SKM-1 treated with dmso at 0.1 percent for 144 hours (cell line): ENCODE results near the gene RGS13.
A peak's percentile ranks its signal among the peaks of the same experiment; 100 is the strongest.

Experiments
- DNase-seq: peaks from one replicate; lab custom pipeline; 2025; ENCODE audit not compliant: unreplicated experiment; lab: John Stamatoyannopoulos, UW

The RGS13 gene

DNA sequence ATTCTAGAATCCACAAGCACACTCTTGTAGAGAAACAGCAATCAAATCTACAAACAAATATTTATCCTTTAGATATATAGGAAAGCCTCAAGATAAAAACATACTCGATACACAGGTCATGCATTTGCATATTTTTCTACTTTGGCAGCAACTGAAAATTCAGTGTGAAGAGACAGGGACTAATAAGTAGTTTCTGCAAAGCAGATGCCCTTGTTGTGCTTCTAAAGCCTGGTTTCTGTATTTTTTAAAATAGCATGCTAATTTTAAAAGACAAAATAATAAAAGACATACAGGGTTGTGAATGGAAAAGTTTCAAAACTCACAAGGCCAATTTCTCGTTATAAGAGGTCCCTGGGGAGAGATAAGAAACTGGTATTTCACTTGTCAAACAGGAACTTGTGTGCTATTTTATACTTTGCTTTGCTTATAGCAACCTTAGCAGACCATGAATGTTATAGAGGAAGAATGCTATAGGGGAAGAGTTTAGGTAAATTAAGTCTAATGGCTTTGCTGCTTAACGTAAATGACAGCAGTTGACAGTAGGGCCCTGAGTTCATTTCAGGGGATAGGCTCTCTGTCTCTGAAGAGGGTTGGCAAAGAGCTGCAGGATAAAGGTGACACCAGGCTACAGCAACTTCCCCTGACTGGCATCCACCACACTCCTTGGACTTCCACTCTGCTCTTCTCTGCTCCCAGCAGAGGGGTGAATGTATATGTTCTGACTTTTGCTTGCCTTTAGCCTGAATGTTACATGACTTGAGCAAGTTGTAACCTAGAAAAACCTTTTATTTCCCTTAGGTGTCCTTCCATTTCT is 9.4 kb upstream of the RGS13 start:
- peak; percentile 38 for DNase-seq

DNA sequence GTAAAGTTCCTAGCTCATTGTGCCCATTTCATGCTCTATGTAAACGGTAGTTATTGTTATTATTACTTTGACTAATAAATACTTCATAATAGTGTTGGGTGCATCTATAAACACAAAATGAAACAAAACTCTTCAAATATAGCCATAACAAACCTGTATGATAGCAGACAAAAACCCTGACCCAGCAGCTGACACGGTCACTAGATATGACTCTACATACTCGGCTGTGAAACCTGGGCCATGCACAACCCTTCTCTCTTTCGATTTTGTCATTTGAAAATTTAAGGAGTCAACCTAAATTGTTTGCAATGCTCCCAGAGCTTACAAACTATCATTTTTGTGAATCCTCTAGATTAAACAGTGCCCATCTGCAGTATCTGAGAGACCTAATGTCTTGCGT is 8.0 kb upstream of the RGS13 start:
- no peak for DNase-seq

DNA sequence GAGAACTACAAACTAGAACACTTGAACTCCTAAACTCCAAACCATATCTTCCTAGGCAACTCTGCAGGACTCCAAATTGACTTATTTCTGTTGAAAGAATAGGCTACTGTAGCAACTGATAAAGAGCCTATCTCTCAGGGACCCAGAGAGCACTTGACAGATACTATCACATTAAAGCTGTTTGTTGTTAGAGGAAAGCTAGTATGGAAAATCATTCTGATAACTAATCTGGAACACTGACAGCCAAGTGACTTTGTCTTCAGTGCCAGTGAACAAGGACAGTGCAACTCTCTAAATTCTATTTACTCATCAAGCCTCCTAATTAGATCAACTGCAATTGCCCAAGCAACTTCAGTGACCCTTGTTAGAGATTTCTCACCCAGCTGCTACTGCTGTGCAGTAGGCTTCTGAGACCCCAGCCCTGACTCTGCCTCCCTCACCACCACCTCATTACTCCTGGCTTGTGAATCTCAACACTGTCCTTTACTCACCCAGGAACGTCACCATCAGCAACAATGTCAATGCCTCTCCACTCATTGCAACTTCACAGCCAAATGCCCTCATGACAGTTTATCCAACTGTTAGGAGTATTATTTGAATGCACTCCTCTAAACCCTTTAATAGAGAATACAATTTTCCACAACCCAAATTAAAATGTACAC is 7.4 kb upstream of the RGS13 start:
- no peak for DNase-seq

DNA sequence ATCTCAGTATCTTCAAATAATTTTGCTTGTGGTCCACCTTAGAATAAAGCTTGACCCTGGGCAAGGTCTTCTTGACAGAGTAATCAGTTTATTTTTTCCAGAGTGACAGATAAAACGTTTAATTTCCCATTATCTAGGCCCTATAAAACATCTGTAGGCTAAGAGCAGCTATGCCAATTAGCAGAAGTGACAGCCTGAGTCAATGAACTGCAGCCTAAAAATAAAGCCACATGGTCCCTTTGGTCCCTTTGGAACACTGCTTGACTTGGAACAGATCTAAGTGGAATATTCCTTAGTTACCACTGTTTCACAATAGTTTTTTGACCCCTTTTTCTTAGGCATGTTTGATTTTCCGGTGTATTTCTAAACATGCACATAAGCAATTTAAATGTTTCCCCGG is 6.3 kb upstream of the RGS13 start:
- DNase-seq, result no peak

DNA sequence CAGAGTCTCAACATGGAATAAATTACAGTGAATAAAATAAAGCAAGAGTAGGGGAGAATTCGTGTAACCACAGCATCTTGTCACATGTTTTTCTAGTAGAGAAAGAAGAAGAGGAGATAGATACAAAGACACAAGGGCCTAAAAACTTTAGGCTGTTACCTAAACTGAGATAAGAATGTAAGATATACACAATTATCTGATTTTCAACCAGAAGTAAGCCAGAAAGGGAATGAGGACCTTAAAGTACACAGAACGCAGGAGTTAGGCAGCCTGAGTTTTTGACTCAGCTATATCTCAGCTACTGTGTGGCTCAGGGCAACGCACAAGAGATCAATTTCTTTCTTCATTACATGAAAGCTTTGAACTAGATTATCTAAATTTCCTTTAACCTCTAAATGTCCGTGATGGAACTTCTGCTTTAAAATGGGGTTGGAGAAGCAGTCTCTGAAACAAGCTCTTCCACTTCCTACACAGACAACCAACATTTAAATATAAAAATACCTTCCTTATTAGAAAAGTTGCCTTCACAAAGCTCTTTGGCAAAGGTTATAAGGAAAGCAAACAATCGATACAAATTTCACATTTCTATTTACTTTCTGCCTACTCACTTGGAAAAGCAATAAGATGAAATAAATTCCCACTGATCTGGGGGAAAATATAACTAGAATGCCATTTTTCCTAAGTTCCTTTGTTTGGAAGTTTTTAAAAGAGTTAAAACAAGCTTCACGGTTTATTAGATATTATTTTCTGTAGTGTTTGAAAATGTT is 5.2 kb upstream of the RGS13 start:
- DNase-seq, result no peak

DNA sequence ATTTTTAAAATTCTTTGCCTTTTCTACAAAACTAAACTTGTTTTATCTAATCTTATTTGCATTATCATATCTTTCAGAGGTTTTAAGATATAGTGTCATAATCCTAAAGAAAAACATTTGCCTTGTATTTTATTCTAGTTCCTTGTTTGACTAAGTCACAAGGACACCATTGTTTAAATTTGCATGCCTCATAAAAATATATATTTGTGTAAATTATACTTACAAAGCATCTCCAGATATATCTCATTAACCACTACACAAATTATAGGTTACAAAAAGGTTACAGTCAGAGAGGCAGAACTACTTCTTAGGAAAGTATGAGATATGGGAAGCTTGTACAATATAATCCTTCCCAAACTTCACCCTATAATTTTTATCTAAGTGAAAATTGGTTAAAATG is 4.2 kb upstream of the RGS13 start:
- no peak for DNase-seq

DNA sequence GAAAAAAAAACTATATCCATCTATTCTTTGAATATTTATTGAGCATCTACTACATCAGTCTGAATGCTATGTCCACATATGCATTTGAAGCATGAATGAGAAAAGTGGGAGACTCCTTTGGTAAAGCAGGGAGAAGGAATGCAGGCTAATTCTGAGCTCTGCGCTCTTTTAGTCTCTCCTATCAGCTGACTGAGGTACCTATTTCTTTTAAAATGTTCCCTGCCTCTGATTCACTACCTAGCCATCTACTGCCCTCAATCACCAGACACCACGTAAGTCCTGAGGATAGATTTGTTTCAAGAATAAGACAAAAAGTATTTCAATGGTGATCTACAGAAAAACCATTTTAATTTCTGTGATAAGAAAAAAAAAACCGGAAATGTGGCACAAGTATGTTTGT is 3.8 kb upstream of the RGS13 start:
- no peak for DNase-seq

DNA sequence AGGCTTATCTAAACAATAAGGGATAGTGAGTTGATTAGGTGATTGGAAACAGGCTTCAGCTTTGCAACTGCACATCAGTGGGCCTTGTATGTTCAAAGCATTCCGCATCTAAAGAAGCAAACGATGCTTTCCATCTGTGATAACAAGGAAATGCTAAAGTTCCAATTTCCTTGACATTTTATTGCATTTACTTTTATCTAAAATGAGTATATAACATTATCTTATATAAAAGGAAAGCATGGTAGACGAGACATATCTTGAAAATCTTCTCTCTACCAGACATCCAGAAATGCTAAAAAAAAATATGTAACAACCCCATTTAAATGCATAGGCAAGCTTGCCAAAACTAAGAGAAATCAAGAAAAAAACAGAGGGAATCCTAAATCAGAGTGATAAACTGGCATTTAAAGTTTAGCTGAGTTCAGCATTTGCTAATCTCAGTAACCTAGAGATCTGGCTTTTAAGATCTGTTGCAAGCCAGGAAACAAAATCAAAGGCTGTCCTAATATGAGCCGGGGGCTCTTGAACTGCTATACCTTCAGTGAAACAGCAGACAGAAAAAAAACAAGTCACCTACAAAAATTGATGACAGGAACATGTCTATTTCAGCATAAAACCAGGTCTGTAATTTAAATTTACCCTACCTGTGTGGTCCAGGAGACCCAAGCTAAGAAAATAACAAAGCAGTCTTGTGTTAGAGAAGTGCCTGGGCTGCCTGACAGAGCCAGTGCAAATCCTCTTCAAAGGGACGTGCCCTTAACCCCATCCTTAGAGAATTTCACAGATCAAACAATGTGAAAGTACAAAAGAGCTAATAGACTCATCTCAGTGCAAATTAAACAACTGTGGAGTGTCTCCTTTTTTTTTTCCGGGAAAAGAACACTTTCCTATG is 3.1 kb upstream of the RGS13 start:
- DNase-seq, result no peak

DNA sequence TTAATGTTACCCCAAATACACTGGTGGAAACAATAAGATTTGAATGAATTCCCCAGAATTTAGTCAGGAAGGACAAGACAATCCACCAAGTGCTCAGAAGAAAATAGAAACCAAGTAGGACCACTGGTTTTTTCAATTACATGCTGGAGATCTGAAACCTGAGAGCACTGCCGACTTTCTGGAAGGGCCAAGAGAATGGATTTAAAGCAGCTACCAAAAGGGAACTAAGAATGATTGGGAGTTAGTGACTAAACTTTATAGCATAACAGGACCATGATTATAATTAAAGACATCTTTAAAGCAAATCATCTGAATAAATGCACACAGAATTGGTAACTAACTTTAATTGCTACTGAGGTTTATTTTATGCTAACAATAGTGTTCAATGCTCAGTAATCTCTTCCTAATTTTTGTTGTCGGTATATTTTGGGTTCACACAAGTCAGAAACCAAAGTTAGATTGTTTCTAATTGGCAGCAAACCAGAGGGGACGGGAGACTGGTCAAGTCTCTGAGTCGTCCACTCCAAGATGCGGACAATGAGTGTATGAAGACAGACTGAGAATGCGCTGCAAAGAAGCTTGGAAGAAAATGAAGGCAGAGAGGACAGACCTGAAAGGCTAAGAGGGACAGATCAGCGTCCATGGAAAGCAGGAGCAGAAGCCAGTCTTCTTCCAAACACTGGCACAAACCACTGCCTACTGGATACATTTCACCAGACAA is 2.3 kb upstream of the RGS13 start:
- DNase-seq, result no peak

DNA sequence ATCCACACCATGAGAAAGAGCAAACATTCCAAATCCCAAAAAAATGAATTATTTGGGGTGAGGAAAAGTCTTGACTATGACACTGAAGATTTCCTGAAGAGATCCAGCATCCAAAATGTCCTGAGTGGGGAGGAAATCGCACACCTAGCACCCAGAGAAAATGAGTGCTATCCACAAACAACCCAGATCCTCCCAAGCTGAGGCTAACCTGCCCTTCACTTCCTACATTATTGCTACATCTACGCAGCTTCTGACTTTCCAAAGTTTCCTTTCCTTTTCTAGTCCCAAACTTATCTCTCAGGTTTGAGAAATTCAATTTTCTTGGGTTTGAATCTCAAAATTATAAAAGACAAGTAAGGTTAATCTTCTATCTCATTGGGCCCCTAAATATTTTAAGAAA is 906 bp upstream of the RGS13 start:
- no peak for DNase-seq

DNA sequence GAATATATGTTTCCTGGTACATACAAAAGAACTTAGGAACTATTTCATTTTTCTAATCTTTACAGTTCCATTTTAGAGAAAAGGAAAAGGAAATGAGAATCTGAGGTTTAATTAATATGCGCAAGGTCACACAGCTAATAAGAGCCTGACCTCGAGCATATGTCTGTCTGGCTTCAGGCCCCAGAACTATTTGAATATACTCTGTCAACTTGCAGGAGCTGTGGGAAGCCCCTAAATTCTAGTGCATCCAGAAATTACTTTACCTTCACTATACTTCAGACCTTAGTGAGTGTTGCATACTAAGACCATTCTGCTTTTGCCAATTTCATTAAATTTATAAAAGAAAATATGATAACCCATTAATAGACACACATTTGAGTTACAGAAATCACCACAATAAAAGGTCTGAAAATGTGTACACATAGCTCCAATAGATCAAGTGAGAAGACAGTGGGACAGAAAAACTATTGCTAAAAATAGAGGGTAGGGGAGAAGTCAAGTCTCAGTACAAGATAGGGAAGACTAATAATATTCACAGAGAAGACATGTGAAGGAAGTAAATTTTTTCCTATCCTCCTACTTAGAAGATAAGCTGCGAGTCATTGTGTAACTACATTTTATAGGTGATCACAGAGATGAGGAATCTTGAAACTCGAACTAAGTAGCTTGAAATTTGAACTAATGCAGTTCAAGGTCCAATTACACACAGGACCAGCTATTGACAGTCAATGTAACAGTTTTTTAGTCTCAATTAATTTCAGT is 3.8 kb downstream of the RGS13 start:
- DNase-seq, result no peak

DNA sequence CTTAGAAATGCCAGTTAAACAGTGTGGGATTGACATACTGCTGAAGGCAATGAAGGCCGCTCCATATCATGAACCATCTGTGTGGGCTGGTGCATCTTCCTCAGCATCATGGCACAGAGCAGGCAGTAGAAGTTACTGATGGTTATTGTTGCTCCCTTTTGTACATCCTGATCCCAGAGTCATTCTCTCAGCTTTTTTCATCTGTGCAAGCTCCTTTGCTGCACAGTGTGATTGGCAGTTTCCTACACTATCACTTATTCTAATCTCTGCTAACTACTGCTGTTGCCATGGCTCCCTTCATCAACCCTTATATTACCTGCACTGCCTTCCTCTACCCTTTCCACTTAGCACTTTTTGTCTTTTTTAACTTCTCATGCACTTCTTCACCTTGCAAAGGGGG is 16.2 kb downstream of the RGS13 start:
- no peak for DNase-seq

DNA sequence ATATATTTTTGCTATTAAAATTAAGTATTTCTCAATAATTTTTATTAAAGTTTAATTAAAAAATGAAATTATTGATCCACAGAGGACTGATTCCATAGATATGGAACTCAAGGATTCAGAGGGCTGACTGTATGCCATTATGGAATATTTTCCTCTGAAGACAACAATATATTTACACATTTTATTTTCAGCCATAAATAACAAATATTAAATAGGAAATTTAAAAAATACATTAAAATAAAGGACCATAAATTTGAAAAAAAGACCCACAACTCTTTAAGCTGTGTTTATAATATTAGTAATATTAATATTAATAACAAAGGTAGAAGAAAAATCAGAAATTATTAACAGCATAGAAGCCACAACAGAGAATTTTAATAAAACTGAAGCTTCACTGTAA is 18.2 kb downstream of the RGS13 start:
- DNase-seq, result no peak

DNA sequence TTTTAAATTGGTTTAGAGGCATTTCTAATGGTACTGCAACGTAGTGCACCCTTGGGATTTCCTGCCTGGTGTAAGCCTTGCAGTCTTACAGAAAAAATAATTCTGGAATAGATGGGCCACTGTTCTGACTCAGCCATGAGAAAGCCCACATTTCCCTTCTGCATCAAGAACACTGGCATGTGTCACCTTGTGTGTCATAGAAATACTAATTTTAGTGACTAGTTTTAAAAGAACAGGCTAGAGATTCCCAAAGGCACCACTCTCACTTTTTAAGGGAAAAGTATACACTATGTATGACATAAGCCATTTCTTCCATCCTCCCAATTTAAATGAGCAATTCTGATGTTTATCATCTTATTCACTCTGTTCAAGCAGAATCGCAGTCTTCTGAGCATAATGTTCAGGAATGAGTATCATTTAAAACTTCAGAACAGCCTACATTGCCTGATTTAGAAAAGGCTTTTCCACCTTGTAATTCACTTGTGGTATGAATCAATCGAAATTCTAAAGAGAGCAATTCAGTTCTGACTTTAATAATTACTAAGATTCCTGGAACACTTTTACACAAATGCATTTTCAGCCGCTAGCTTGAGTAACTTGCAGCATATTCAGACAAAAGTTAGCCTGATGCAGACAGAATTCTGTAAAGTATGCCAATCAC is 18.8 kb downstream of the RGS13 start:
- no peak for DNase-seq

DNA sequence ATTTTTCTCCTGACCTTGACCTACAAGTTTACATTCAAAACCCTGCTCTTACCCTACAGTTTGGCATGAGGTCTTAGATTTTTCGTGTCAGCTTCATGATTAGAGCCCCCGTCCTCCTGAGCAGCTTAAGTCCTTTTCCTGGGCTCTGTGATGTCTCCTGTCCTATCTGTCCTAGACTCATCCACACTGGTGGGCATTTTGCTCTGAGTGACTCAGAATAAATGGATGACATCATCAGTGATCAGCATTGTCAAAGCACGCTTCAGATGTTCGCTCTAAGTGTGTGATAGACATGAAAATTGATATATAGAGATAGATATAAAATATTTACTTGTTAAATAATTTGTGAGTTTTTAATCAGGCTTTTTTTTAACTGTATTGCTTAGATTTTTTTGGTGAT is 21.8 kb downstream of the RGS13 start:
- no peak for DNase-seq

DNA sequence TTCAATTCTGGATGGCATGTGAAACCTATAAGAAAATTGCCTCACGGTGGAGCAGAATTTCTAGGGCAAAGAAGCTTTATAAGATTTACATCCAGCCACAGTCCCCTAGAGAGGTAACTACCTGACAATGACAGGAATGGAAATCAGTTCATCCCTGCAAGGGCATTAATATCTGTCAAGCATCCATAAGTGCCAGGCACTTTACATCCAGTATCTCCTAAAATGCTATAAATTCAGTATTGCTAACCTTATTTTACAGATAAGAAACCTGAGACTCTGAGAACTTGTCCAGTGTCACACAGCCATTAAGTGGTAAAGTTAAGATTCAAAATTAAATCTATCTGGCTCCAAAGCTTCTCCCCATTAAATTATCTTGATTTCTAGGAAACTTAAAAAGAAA is 22.3 kb downstream of the RGS13 start:
- DNase-seq, result no peak

DNA sequence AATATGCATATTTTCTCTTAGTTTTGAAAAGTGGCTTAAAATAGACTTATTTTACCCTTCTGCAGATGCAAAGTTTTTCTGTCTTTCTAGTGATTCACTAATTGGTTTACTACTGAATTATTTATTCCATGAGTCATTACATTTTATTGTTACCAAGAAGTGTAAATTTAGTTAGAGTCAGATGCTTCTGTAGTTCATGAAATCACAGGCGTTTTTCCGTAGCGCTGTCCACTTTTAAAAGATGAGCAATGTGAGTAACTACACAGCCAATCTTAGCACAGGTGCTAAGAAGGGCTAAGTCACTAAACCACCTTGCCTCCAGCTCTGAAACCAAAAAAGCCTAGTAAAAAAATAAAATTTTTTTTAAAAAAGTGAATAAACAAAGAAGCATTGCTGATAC is 24.7 kb downstream of the RGS13 start:
- DNase-seq, result no peak

DNA sequence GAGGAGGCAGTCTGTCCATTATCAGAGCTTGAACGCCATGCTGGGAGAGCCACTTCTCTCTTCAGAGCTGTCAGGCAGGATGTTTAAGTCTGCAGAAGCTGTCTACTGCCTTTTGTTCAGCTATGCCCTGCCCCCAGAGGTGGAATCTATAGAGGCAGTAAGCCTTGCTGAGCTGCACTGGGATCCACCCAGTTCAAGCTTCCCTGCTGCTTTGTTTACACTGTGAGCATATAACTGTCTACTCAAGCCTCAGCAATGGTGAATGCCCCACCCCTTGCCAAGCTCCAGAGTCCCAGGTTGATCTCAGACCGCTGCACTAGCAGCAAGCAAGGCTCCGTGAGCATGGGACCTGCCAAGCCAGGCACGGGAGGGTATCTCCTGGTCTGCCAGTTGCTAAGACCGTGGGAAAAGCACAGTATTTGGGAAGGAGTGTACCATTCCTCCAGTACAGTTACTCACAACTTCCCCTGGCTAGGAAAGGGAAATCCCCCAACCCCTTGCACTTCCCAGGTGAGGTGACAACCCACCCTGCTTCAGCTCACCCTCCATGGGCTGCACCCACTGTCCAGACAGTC is 32.5 kb downstream of the RGS13 start:
- DNase-seq, result no peak

DNA sequence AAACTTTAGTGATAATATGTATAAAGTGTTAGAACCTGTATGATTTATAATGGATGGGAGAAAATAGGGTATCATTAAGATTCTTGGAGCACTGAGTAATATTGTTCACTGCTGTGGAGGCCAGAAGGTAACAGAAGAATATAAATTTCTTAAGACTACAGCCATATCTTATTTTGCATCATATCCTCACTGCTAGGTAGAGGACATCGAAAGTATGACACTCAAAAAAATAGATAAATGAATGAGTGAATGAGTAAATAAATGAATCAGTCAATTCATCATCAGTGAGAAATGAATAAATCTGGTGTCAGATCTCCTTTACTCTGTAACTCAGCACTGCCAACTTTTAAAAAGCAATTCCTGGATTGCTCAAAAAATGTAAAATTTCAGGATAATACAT is 33.2 kb downstream of the RGS13 start:
- no peak for DNase-seq
